HG02870 (cell line): ENCODE data around the gene TNFRSF25.
"Not testable (repeated sequence)": the region's sequence is repeated elsewhere in the genome, so short reads cannot be mapped to it uniquely, and the experiment has no call there.

Experiments used
- ATAC-seq: cut with Tn5 transposase; IDR thresholded peaks from one replicate; pipeline ENCODE4 v1.9.1; 2021; ENCODE audit warnings: mild to moderate bottlenecking, moderate library complexity; ENCODE audit not compliant: unreplicated experiment

The TNFRSF25 gene

DNA sequence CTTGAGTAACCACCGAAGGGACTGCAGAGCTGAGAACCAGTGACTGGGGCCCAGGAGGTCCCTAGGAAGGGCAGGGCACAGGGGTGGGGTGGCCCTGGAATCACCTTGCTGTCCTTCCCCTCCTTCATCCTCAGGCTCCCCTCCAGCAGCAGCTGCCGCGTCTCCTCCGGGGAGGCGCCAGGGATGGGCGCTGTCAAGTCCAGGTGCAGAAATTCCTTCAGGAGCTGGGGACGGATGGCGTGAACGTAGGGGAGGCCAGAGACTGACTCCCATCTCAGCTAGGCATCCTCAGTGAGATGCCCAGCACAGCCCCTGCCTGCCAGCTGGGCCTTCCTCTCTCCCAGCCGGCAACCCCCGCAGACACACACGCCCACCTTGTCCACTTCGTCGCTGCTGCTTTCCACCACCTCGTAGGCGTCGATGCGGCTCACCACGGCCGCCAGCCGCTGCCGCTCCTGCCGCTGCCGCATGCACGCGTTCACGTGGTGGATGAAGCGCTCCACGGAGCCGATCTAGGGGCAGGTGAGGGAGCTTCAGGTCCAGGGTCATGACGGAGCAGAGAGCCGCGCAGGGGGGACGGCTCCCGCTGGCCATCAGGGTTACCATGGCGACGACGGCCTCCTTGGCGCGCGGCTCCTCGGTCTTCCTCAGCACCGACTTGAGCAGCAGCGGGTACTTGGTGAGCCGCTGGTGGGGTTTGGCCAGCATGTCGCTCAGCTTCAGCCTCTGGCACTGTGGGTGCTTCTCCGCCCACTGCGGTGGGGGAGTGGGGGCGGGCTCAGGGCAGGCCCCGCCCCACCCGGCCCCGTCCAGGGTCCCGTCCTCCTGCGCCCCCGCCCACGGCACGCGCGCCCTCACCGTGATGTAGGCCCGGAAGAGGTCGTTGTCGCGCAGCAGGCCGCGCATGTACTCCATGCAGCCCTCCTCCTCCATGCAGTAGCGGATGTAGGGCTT lies 4.4 kb upstream of the TNFRSF25 start:
- no peak for ATAC-seq

GRCh38 chr1:6468729-6469461 lies 2.9 kb upstream of the TNFRSF25 start:
- ATAC-seq, result no peak

- no peak for ATAC-seq
These were observed 2.0 kb upstream of the TNFRSF25 start for GRCh38 chr1:6467744-6468688.

DNA sequence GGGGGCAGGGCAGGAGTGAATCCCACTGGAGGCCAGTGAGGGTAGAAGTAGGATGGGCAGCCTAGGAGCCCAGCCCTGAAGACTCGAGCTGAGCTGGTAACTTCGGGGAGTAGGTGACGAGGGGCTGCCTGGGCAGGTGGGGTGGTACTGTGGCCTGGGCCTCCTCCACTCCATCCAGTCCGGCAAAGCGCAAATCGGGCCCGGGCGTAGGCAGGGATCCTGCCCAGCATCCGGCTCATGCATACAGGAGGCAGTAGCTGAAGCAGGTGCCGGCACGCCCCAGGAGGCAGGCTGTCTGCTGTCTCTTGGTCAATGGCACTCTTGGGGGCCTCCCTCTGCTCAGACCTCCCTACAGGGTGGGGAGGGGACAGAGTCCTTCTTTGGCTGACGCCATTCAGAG lies 1.3 kb upstream of the TNFRSF25 start:
- ATAC-seq, result no peak

DNA sequence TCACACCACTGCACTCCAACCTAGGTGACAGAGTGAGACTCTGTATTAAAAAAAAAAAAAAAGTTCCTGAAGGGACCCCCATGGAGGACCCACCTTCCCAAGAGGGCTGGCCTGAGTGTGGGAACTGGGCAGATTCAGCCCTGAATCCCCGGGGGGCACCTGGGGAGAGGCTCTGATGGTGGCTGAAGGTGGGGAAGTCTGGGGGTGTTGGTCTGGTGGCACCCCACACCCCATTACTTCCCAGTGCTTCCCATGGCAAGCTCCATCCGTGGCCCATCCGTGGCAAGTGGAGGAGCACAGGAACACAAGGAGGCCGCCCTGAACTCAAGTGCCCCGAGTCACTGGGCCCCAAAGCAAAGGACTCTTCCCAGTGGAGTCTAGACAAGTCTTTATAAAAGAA lies 778 bp upstream of the TNFRSF25 start:
- ATAC-seq, result no peak

- ATAC-seq, result no peak
These were observed 440 bp downstream of the TNFRSF25 start for GRCh38 chr1:6465461-6466005.

- no peak for ATAC-seq
These were observed 1.1 kb downstream of the TNFRSF25 start for GRCh38 chr1:6464915-6465314.

DNA sequence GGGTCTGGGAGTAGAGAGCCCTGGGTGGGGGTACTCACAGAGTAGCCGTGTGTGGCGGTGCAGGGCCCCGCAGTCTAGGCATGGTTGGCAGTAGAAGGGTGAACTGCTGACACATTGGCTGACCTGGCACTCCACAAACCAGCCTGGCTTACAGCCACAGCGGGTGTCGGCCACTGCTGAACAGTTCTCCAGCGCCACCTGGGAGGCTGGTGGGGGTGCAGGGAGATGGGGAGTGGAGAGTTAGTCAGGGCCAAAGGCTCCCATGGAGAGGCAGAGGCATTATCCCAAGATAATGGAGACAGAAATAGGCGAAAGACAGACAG lies 1.5 kb downstream of the TNFRSF25 start:
- no peak for ATAC-seq

DNA sequence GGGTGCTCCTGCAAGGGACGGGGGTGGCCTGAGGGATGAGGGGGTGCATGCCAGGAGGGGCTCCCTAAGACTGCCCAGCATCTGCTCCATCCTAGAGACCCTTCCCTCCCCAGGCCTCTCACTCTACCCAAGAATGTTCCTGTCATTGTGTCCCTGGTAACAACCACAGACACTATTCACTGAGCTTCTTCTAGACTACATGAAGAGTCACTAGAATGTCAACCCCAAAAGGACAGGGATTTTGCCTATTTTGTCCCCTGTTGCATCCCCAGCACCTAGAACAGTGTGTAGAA lies 2.9 kb downstream of the TNFRSF25 start:
- ATAC-seq, result no peak

- ATAC-seq, result no peak
These were observed 3.4 kb downstream of the TNFRSF25 start for GRCh38 chr1:6462412-6463119.

DNA sequence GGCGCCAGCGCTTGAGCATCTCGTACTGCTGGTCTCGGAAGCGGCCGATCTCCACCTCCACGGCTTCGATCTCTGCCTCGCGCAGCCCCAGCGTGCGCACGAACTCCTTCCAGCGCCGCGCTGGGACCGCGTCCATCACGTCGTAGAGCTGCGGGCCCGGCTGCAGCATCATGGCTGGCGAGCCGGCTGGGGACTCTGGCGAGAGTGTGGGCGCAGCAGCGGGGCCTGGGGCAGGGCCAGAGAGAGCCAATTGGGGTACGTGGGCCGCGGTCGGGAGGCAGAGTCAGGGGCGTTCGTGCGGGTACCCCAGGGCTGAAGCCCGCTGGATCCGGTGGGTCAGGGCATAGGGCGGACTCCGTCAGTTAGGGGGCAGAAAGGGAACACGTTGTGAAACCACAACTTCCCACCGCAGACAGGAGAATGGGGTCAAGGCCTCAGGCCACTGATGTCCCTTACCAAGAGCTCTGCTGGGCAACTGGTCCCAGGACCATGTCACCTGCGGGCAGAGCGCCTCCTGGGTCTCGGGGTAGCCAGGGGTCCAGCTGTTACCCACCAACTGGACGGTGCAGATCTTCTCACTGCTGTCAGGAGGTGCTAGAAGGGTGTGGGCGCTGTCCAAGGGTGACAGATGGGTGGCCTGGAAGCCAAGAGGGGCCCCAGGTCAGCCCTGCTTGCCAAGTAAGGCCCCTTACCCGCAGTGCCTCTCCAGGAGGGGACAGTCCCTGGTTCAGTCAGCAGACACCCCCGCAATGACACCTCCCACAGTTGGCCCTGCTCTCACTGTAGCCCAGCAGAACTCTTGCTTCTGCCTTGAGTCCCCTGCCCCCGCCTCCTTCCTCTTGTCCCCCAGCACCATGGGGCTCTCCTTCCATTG lies 4.2 kb downstream of the TNFRSF25 start:
- ATAC-seq, result no peak

- no peak for ATAC-seq
These were observed 4.9 kb downstream of the TNFRSF25 start for GRCh38 chr1:6461051-6461530.

- ATAC-seq, result no peak
These were observed 5.5 kb downstream of the TNFRSF25 start for GRCh38 chr1:6460301-6461050.

- no peak for ATAC-seq
These were observed 6.1 kb downstream of the TNFRSF25 start for GRCh38 chr1:6459850-6460265.

DNA sequence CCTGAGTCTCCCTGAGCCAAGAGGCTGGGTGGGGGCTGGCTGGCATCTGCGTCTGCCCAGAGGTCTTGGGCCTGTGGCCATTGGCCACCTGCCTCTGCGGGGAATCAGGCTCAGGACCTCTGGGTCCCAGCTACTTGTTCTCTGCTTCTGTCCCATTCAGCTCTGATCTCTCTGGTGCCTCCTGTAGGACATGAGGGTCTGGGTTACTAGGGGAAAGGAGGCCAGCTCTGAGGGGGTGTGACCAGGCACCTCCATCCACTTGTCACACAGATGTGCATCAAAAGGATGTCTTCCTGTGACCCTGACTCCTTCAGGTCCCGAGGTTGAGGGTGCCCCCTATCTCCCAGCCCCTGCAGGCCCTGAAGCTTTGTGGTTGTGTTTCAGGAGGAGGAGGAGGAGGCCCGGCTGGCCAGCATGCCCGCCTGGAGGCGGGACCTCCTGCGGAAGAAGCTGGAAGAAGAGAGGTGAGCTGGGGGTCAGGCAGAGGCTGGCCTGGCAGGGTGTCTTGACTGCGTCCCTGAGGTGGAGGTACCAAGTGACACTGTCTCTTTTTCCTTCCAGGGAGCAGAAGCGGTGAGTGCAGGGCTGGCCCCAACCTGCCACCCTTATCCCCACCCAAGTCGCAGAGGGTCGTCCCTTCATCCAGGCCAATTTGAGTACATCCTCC lies 9.0 kb downstream of the TNFRSF25 start:
- ATAC-seq, result no peak

DNA sequence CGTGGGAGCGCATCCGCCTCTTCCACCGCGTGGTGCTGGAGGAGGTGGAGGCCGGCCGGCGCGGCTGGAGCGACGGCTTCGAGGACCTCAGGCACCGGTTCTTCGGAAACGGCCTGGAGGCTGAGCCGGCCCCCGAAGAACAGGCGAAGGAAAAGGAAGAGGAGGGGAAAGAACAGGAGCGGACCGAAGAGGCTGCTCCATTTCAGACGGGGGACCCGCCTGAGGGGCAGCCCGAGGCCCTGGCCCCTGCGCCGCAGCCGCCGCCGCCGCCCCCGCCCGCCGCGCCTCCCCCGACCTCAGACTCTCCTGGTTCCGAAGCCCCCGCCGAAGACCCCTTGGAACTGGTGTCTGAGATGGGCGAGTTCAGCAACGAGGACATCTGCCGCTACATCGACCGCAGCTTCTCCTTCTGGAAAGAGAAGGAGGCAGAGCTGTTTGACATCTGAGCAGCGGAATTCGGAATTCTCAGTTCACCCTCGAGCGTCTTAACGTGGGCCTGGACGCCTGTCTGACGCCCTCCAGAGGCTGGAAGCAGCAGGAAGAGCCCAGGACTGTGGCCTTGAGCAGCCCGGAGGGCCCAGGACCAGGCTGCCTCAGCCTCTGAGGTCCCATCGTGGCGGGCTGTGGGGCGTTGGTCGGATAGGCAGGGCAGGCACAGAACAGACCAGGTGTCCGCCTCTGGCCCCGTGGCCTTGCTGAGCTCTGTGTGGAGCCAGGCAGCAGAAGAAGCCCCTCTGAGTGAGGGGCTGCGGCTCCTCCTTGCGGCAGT lies 10.0 kb downstream of the TNFRSF25 start:
- not testable (repeated sequence) for ATAC-seq
